Activated naive CD4-positive, alpha-beta T cell treated with anti-CD3 and anti-CD28 coated beads for 36 hours (primary cell): Measurements from ENCODE around the gene ELFN1. TPM values are rescaled to one million over a fixed set of nuclear protein-coding genes. Genes with fewer than 3 reads are reported as not detected.

Experiments
- CTCF ChIA-PET: fragments of 350-600 bp; sonication (Branson Sonifier 250); formaldehyde crosslinking; loops from one replicate; lab custom pipeline; 2021; ENCODE audit warnings: antibody characterized with exemption; lab: Charles Lee
- DNase-seq: peaks from one replicate; pipeline ENCODE4 v3.0.0-alpha.2; 2020
- H3K27ac Mint-ChIP-seq: one replicate; pipeline ENCODE4 v1.8.0; 2021; ENCODE audit warnings: mild to moderate bottlenecking, mixed read lengths
- H3K27me3 Mint-ChIP-seq: one replicate; pipeline ENCODE4 v1.8.0; 2021; ENCODE audit warnings: low read depth, mixed read lengths
- H3K36me3 Mint-ChIP-seq: one replicate; pipeline ENCODE4 v1.8.0; 2021; ENCODE audit warnings: low read depth, mixed read lengths
- H3K4me1 Mint-ChIP-seq: one replicate; pipeline ENCODE4 v1.8.0; 2021; ENCODE audit warnings: low read depth, mixed read lengths
- H3K4me3 Mint-ChIP-seq: one replicate; pipeline ENCODE4 v1.8.0; 2021; ENCODE audit warnings: mild to moderate bottlenecking, moderate library complexity, mixed read lengths
- H3K9me3 Mint-ChIP-seq: one replicate; pipeline ENCODE4 v1.8.0; 2021; ENCODE audit warnings: mixed read lengths
- intact Hi-C: fragments of 100-400 bp; cut with micrococcal nuclease; formaldehyde crosslinking; loops from one replicate; pipeline ENCODE4 v1.15.1; 2023
- total RNA-seq, 2 experiments: library from RNA; stranded (reverse); gene quantifications; one replicate each; pipeline ENCODE4 v1.2.3, GENCODE V29; 2021

ELFN1 gene
- total RNA-seq, 2 experiments from 2014 or later: not detected

GRCh38 chr7:1635401-1635800 lies 34.7 kb upstream of the ELFN1 start:
- Mint-ChIP-seq H3K27me3 (peaks cover 6% of the 10 kb centered on the region), H3K4me1 (no peaks in the 10 kb centered on the region), H3K27ac (no peak overlapping the region), H3K36me3 (no peaks in the 10 kb centered on the region), H3K4me3 (no peak overlapping the region), H3K9me3 (peaks cover 15% of the 10 kb centered on the region)
- no peak for DNase-seq
- CTCF ChIA-PET: no interaction called here
- intact Hi-C loops: no loop called here

- no peaks in the 10 kb centered on the region for H3K36me3 Mint-ChIP-seq
- intact Hi-C loops: no loop called here
- H3K27ac Mint-ChIP-seq: no peak overlapping the region
- no peak overlapping the region for H3K4me3 Mint-ChIP-seq
- DNase-seq: no peak
- peaks cover 6% of the 10 kb centered on the region for H3K27me3 Mint-ChIP-seq
- CTCF ChIA-PET: no interaction called here
- peaks cover 15% of the 10 kb centered on the region for H3K9me3 Mint-ChIP-seq
- no peaks in the 10 kb centered on the region for H3K4me1 Mint-ChIP-seq
These were observed 32.9 kb upstream of the ELFN1 start for GRCh38 chr7:1637155-1637554.

- H3K36me3 Mint-ChIP-seq: no peaks in the 10 kb centered on the region
- no peak overlapping the region for H3K4me3 Mint-ChIP-seq
- H3K27ac Mint-ChIP-seq: no peak overlapping the region
- CTCF ChIA-PET: interaction anchor here (1.2 kb wide), 1 partner anchor 58 kb away, joined by 3 read pairs; no protein-coding TSS in a partner anchor
- DNase-seq: no peak
- H3K9me3 Mint-ChIP-seq: peaks cover 15% of the 10 kb centered on the region
- peaks cover 6% of the 10 kb centered on the region for H3K27me3 Mint-ChIP-seq
- no peaks in the 10 kb centered on the region for H3K4me1 Mint-ChIP-seq
- intact Hi-C loops: no loop called here
These were observed 31.8 kb upstream of the ELFN1 start for GRCh38 chr7:1638215-1638661.

GRCh38 chr7:1639071-1639470 lies 31.0 kb upstream of the ELFN1 start:
- H3K4me3 Mint-ChIP-seq: no peak overlapping the region

GRCh38 chr7:1639532-1640175 lies 30.4 kb upstream of the ELFN1 start:
- intact Hi-C loops: no loop called here
- no peak for DNase-seq
- peaks cover 12% of the 10 kb centered on the region for H3K9me3 Mint-ChIP-seq
- H3K27ac Mint-ChIP-seq: no peak overlapping the region
- CTCF ChIA-PET: no interaction called here
- peaks cover 3% of the 10 kb centered on the region for H3K27me3 Mint-ChIP-seq
- H3K4me3 Mint-ChIP-seq: no peak overlapping the region
- H3K4me1 Mint-ChIP-seq: no peaks in the 10 kb centered on the region
- H3K36me3 Mint-ChIP-seq: no peaks in the 10 kb centered on the region

More at GRCh38 chr7:1639071-1639470, 31.0 kb upstream of the ELFN1 start:
- CTCF ChIA-PET: no interaction called here
- intact Hi-C loops: no loop called here
- H3K27ac Mint-ChIP-seq: no peak overlapping the region
- H3K36me3 Mint-ChIP-seq: no peaks in the 10 kb centered on the region
- DNase-seq: no peak
- H3K4me1 Mint-ChIP-seq: no peaks in the 10 kb centered on the region
- H3K27me3 Mint-ChIP-seq: peaks cover 6% of the 10 kb centered on the region
- peaks cover 15% of the 10 kb centered on the region for H3K9me3 Mint-ChIP-seq

- DNase-seq: no peak
- CTCF ChIA-PET: no interaction called here
- Mint-ChIP-seq H3K4me3 (no peak overlapping the region), H3K36me3 (no peaks in the 10 kb centered on the region), H3K27ac (no peak overlapping the region), H3K4me1 (no peaks in the 10 kb centered on the region), H3K27me3 (peaks cover 2% of the 10 kb centered on the region), H3K9me3 (peaks cover 8% of the 10 kb centered on the region)
- intact Hi-C loops: no loop called here
These were observed 29.5 kb upstream of the ELFN1 start for GRCh38 chr7:1640376-1641172.

- H3K36me3 Mint-ChIP-seq: no peaks in the 10 kb centered on the region
- intact Hi-C loops: no loop called here
These were observed 28.9 kb upstream of the ELFN1 start for GRCh38 chr7:1641173-1641572.

GRCh38 chr7:1641661-1642260 lies 28.3 kb upstream of the ELFN1 start:
- Mint-ChIP-seq H3K27ac (no peak overlapping the region), H3K27me3 (peaks cover 2% of the 10 kb centered on the region), H3K36me3 (no peaks in the 10 kb centered on the region), H3K4me3 (no peak overlapping the region), H3K4me1 (no peaks in the 10 kb centered on the region), H3K9me3 (peaks cover 4% of the 10 kb centered on the region)
- no peak for DNase-seq
- CTCF ChIA-PET: no interaction called here
- intact Hi-C loops: no loop called here

More at GRCh38 chr7:1641173-1641572, 28.9 kb upstream of the ELFN1 start:
- H3K27me3 Mint-ChIP-seq: peaks cover 2% of the 10 kb centered on the region
- H3K27ac Mint-ChIP-seq: no peak overlapping the region
- no peak overlapping the region for H3K4me3 Mint-ChIP-seq
- peaks cover 4% of the 10 kb centered on the region for H3K9me3 Mint-ChIP-seq
- CTCF ChIA-PET: no interaction called here
- no peaks in the 10 kb centered on the region for H3K4me1 Mint-ChIP-seq
- DNase-seq: no peak

- intact Hi-C loops: no loop called here
These were observed 27.8 kb upstream of the ELFN1 start for GRCh38 chr7:1642291-1642731.

GRCh38 chr7:1643270-1644092 lies 26.6 kb upstream of the ELFN1 start:
- no peak for DNase-seq
- no peak overlapping the region for H3K27ac Mint-ChIP-seq
- H3K4me3 Mint-ChIP-seq: no peak overlapping the region
- H3K27me3 Mint-ChIP-seq: peaks cover 2% of the 10 kb centered on the region
- no peaks in the 10 kb centered on the region for H3K9me3 Mint-ChIP-seq
- CTCF ChIA-PET: interaction anchor here (0.9 kb wide), 1 partner anchor 64 kb away, joined by 3 read pairs; no protein-coding TSS in a partner anchor
- no peaks in the 10 kb centered on the region for H3K4me1 Mint-ChIP-seq
- intact Hi-C loops: no loop called here
- H3K36me3 Mint-ChIP-seq: no peaks in the 10 kb centered on the region

More at GRCh38 chr7:1642291-1642731, 27.8 kb upstream of the ELFN1 start:
- H3K4me3 Mint-ChIP-seq: no peak overlapping the region
- H3K27ac Mint-ChIP-seq: no peak overlapping the region
- H3K9me3 Mint-ChIP-seq: peaks cover under 1% of the 10 kb centered on the region
- CTCF ChIA-PET: no interaction called here
- peaks cover 2% of the 10 kb centered on the region for H3K27me3 Mint-ChIP-seq
- no peaks in the 10 kb centered on the region for H3K36me3 Mint-ChIP-seq
- no peak for DNase-seq
- H3K4me1 Mint-ChIP-seq: no peaks in the 10 kb centered on the region

- no peaks in the 10 kb centered on the region for H3K4me1 Mint-ChIP-seq
These were observed 25.6 kb upstream of the ELFN1 start for GRCh38 chr7:1644341-1645070.

More at GRCh38 chr7:1644341-1645070, 25.6 kb upstream of the ELFN1 start:
- Mint-ChIP-seq H3K9me3 (no peaks in the 10 kb centered on the region), H3K27me3 (peaks cover 6% of the 10 kb centered on the region), H3K36me3 (no peaks in the 10 kb centered on the region), H3K27ac (no peak overlapping the region), H3K4me3 (no peak overlapping the region)
- no peak for DNase-seq
- intact Hi-C loops: no loop called here
- CTCF ChIA-PET: interaction anchor here (0.9 kb wide), 1 partner anchor 65 kb away, joined by 3 read pairs; no protein-coding TSS in a partner anchor
